ENCODE data around the gene MAGEL2.
A peak's percentile ranks its signal among the peaks of the same experiment; 100 is the strongest.

- TF ChIP-seq, protein P1, sequence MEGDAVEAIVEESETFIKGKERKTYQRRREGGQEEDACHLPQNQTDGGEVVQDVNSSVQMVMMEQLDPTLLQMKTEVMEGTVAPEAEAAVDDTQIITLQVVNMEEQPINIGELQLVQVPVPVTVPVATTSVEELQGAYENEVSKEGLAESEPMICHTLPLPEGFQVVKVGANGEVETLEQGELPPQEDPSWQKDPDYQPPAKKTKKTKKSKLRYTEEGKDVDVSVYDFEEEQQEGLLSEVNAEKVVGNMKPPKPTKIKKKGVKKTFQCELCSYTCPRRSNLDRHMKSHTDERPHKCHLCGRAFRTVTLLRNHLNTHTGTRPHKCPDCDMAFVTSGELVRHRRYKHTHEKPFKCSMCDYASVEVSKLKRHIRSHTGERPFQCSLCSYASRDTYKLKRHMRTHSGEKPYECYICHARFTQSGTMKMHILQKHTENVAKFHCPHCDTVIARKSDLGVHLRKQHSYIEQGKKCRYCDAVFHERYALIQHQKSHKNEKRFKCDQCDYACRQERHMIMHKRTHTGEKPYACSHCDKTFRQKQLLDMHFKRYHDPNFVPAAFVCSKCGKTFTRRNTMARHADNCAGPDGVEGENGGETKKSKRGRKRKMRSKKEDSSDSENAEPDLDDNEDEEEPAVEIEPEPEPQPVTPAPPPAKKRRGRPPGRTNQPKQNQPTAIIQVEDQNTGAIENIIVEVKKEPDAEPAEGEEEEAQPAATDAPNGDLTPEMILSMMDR (IDR thresholded peaks at IDR 0.05): peak in 2 of 5 experiments; percentile 11 to 48
- no peak for TF ChIP-seq EP300 (IDR thresholded peaks at IDR 0.05)
These were observed 18.3 kb downstream of the MAGEL2 start for GRCh38 chr15:23629234-23629805.

All from tibial nerve (tissue), 4 donors.